ENCODE measurements around the gene MTFR1L. TPM values are rescaled to one million over a fixed set of nuclear protein-coding genes. Genes with fewer than 3 reads are reported as not detected.

The MTFR1L gene
- polyA plus RNA-seq, 1 donor (not counting 4 experiments of a cell fraction or from before 2014, with no cell fraction given), result 31.6 TPM

- dilution Hi-C loops (cut with MboI; ENCODE audit: extremely low pct_ligation_motif_present, low sequenced_read_pairs), result no loop called here
- Histone ChIP-seq H3K27me3 (ENCODE audit: control insufficient read depth, extremely low read depth, insufficient read depth, low read length) (no peaks in the 10 kb centered on the region), H3K36me3 (ENCODE audit: control insufficient read depth in 2 of 2, extremely low read depth in 1 of 2, insufficient read depth in 2 of 2, low read length in 2 of 2) (peaks cover 7 to 12% of the 10 kb centered on the region in 2 experiments), H4K20me1 (ENCODE audit: control insufficient read depth, extremely low read depth, insufficient read depth, low read length) (no peaks in the 10 kb centered on the region), H3K27ac (ENCODE audit: control insufficient read depth, insufficient read depth, low read length) (no peak overlapping the region), H3K9ac (ENCODE audit: control insufficient read depth, extremely low read depth, insufficient read depth, low read length) (no peak overlapping the region), H3K9me1 (ENCODE audit: control insufficient read depth, extremely low read depth, insufficient read depth, low read length) (no peaks in the 10 kb centered on the region), H3K79me2 (ENCODE audit: control insufficient read depth, insufficient read depth, low read length) (peaks cover 10% of the 10 kb centered on the region), H3K4me2 (ENCODE audit: control insufficient read depth, extremely low read depth, insufficient read depth, low read depth, low read length) (peak overlapping the region; percentile 72), H3K4me3 (ENCODE audit: control insufficient read depth in 2 of 3, extremely low read depth in 1 of 3, insufficient read depth in 2 of 3, low read depth in 1 of 3, low read length in 3 of 3) (no peak overlapping the region), H3K9me3 (ENCODE audit: control insufficient read depth, low read depth, low read length) (no peaks in the 10 kb centered on the region), H2AFZ (ENCODE audit: control insufficient read depth, low read length) (no peak overlapping the region), H3K4me1 (ENCODE audit: control insufficient read depth, extremely low read depth, insufficient read depth, low read length) (peaks cover 50% of the 10 kb centered on the region)
- TF ChIP-seq CTCF (optimal IDR thresholded peaks at IDR 0.05 in 1 of 3, IDR thresholded peaks at IDR 0.05 in 1 of 3, conservative IDR thresholded peaks at IDR 0.05 in 1 of 3; ENCODE audit: extremely low read depth in 1 of 3, insufficient read depth in 2 of 3, low read length in 3 of 3) (no peak), EZH2 (IDR thresholded peaks at IDR 0.05; ENCODE audit: low read length) (no peak)
- no peak for FAIRE-seq
- no peak for DNase-seq (ENCODE audit: low read depth, low spot score)
These were observed 53.0 kb downstream of the MTFR1L start for GRCh38 chr1:25872713-25873112.

GRCh38 chr1:25873120-25873519 is 53.4 kb downstream of the MTFR1L start:
- no peak overlapping the region for H3K4me3 ChIP-seq (ENCODE audit: control insufficient read depth in 2 of 3, extremely low read depth in 1 of 3, insufficient read depth in 2 of 3, low read depth in 1 of 3, low read length in 3 of 3)
- TF ChIP-seq EZH2 (IDR thresholded peaks at IDR 0.05; ENCODE audit: low read length) (no peak), CTCF (optimal IDR thresholded peaks at IDR 0.05 in 1 of 3, IDR thresholded peaks at IDR 0.05 in 1 of 3, conservative IDR thresholded peaks at IDR 0.05 in 1 of 3; ENCODE audit: extremely low read depth in 1 of 3, insufficient read depth in 2 of 3, low read length in 3 of 3) (no peak)
- no peak overlapping the region for H2AFZ ChIP-seq (ENCODE audit: control insufficient read depth, low read length)
- no peaks in the 10 kb centered on the region for H3K27me3 ChIP-seq (ENCODE audit: control insufficient read depth, extremely low read depth, insufficient read depth, low read length)
- peaks cover 50% of the 10 kb centered on the region for H3K4me1 ChIP-seq (ENCODE audit: control insufficient read depth, extremely low read depth, insufficient read depth, low read length)
- FAIRE-seq (no peak), DNase-seq (ENCODE audit: low read depth, low spot score) (no peak)
- H4K20me1 ChIP-seq (ENCODE audit: control insufficient read depth, extremely low read depth, insufficient read depth, low read length), result no peaks in the 10 kb centered on the region
- H3K9me3 ChIP-seq (ENCODE audit: control insufficient read depth, low read depth, low read length), result no peaks in the 10 kb centered on the region
- H3K27ac ChIP-seq (ENCODE audit: control insufficient read depth, insufficient read depth, low read length), result no peak overlapping the region
- H3K79me2 ChIP-seq (ENCODE audit: control insufficient read depth, insufficient read depth, low read length), result peaks cover 10% of the 10 kb centered on the region
- no peak overlapping the region for H3K9ac ChIP-seq (ENCODE audit: control insufficient read depth, extremely low read depth, insufficient read depth, low read length)
- H3K9me1 ChIP-seq (ENCODE audit: control insufficient read depth, extremely low read depth, insufficient read depth, low read length), result no peaks in the 10 kb centered on the region
- H3K4me2 ChIP-seq (ENCODE audit: control insufficient read depth, extremely low read depth, insufficient read depth, low read depth, low read length), result peak overlapping the region; percentile 35
- dilution Hi-C loops (cut with MboI; ENCODE audit: extremely low pct_ligation_motif_present, low sequenced_read_pairs), result no loop called here
- H3K36me3 ChIP-seq (ENCODE audit: control insufficient read depth in 2 of 2, extremely low read depth in 1 of 2, insufficient read depth in 2 of 2, low read length in 2 of 2), result peaks cover 5 to 12% of the 10 kb centered on the region in 2 experiments
